Uterus (tissue), 2 donors: ENCODE measurements around the gene SIVA1.

Source experiments
- POLR2A ChIP-seq, 2 donors: fragments of 450-650 bp; IDR thresholded peaks; one replicate each; pipeline ENCODE4 v1.6.1; 2016; ENCODE audit warnings: antibody characterized with exemption in 2 of 2, mild to moderate bottlenecking in 1 of 2, moderate library complexity in 1 of 2
- TF ChIP-seq, protein P1 (sequence below), 4 experiments: fragments of 200-600 bp in 2 of 4; fragments of 450-650 bp in 2 of 4; sonication (generic) in 2 of 4; IDR thresholded peaks; one replicate each; pipeline ENCODE4 v1.5.1; 2016 to 2019; ENCODE audit warnings: antibody characterized with exemption in 4 of 4, mild to moderate bottlenecking in 2 of 4, moderate library complexity in 1 of 4

DNA sequence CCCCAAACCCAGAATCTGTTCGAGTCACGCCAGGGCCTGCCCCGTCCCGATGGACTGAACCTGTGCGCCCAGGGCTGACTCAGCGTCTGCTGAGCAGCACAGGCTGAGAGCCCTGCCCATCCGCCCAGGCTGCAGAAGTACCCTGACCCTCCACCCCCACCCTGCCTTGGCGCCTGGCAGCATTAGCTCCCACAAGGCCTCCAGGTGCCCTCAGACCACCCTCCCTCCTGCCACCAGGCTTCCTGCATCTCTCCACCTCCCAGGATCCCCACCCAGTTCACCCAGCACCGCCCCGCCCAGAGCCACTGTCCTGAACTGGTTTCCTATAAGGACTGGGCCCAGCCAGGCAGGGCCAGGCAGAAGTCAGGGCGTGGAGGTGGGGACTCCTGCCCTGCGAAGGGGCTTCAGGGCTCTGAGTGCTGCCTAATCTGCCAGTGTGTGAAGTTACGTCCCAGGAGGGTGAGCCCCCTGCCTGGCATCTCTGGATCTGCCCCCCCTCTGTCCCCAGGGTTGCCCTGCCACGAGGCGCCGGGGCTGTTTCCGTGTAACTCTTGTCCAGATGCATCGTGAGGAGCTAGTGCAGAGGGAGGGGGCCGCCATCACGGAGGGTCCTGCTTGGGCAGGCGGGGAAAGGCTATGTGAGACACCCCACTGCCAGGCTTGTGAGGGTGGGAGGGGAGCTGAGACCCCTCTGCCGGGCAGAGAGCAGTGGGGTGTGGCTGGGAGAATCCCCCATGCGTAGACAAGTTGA lies 19.8 kb upstream of the SIVA1 start:
- TF ChIP-seq, protein P1, sequence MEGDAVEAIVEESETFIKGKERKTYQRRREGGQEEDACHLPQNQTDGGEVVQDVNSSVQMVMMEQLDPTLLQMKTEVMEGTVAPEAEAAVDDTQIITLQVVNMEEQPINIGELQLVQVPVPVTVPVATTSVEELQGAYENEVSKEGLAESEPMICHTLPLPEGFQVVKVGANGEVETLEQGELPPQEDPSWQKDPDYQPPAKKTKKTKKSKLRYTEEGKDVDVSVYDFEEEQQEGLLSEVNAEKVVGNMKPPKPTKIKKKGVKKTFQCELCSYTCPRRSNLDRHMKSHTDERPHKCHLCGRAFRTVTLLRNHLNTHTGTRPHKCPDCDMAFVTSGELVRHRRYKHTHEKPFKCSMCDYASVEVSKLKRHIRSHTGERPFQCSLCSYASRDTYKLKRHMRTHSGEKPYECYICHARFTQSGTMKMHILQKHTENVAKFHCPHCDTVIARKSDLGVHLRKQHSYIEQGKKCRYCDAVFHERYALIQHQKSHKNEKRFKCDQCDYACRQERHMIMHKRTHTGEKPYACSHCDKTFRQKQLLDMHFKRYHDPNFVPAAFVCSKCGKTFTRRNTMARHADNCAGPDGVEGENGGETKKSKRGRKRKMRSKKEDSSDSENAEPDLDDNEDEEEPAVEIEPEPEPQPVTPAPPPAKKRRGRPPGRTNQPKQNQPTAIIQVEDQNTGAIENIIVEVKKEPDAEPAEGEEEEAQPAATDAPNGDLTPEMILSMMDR (IDR thresholded peaks at IDR 0.05), result no peak
- TF ChIP-seq POLR2A (IDR thresholded peaks at IDR 0.05), result no peak
